ENCODE data around the gene ADGRG6. TPM values are rescaled to one million over a fixed set of nuclear protein-coding genes. Genes with fewer than 3 reads are reported as not detected.

ADGRG6 gene
- total and polyA plus RNA-seq, 10 of the 15 experiments (the other 5 are each of a cell fraction or from before 2014, with no cell fraction given) = 0.01 to 0.24 (median 0.13) TPM; not detected in 7

- TF ChIP-seq E2F4 (IDR thresholded peaks at IDR 0.05; ENCODE audit: low read depth, low read length) (no peak), SMAD1 (IDR thresholded peaks at IDR 0.05; ENCODE audit: low read depth, partially characterized antibody) (no peak)
Measured at GRCh38 chr6:142457638-142458406, 156.0 kb downstream of the ADGRG6 start (continued).

- ChIA-PET SMC1A (ENCODE audit: uncharacterized antibody, unreplicated experiment) (no interaction called here), RAD21 (ENCODE audit: unreplicated experiment) (no interaction called here), POLR2A (no interaction called here), CTCF (interaction anchor here (0.7 kb wide), 1 partner anchor 16 kb away, joined by 3 read pairs; no protein-coding TSS in a partner anchor)
- H3K27me3 ChIP-seq (replicated peaks in 1 of 2; ENCODE audit: control insufficient read depth in 2 of 2, insufficient read depth in 2 of 2, low read length in 1 of 2) = no peaks in the 10 kb centered on the region
- no peak for FAIRE-seq
- H3K36me3 ChIP-seq (ENCODE audit: control insufficient read depth in 2 of 2, insufficient read depth in 2 of 2, low read length in 1 of 2) = no peaks in the 10 kb centered on the region
- H3K9ac ChIP-seq (ENCODE audit: control insufficient read depth, insufficient read depth, low read length) = no peak overlapping the region
- intact Hi-C loops (cut with micrococcal nuclease; ENCODE audit: unreplicated experiment) (no loop called here), in situ Hi-C loops (cut with MboI) (no loop called here)
- H2AFZ ChIP-seq (ENCODE audit: control insufficient read depth, low read depth, low read length) = no peak overlapping the region
- no peak for ATAC-seq
- DNase-seq (ENCODE audit: low read depth, low spot score) = no peak
- no peaks in the 10 kb centered on the region for H4K20me1 ChIP-seq (ENCODE audit: control insufficient read depth, insufficient read depth)
- H3K4me2 ChIP-seq (ENCODE audit: control insufficient read depth, insufficient read depth) = no peak overlapping the region
- H3K27ac ChIP-seq (ENCODE audit: control insufficient read depth, insufficient read depth) = no peak overlapping the region
- no peaks in the 10 kb centered on the region for H3K4me1 ChIP-seq (ENCODE audit: control insufficient read depth, insufficient read depth, low read length)
- no TSS peak for BruUV-seq (replicated peaks)
- 16% methylated on average over 2 of the region's 2 CpGs for WGBS (ENCODE audit: insufficient coverage, insufficient replicate concordance, low lambda C conversion rate, missing lambda C conversion rate)
- H3K9me3 ChIP-seq (replicated peaks; ENCODE audit: control insufficient read depth, insufficient read depth, low read length) = no peaks in the 10 kb centered on the region
- H3K4me3 ChIP-seq = no peak overlapping the region
- H3K79me2 ChIP-seq (ENCODE audit: control insufficient read depth, insufficient read depth, low read length) = no peaks in the 10 kb centered on the region
- TF ChIP-seq KLF5 (IDR thresholded peaks at IDR 0.05; ENCODE audit: partially characterized antibody) = no peak
- TF ChIP-seq RAD51 (IDR thresholded peaks at IDR 0.05) = no peak
- no peak for TF ChIP-seq HSF1 (IDR thresholded peaks at IDR 0.05; ENCODE audit: low read depth, low read length)
- no peak for TF ChIP-seq MTA3 (IDR thresholded peaks at IDR 0.05; ENCODE audit: borderline replicate concordance, low read length)
- no peak for TF ChIP-seq CUX1 (IDR thresholded peaks at IDR 0.05; ENCODE audit: insufficient replicate concordance, low read depth, low read length)
- no peak for TF ChIP-seq RBBP5 (conservative IDR thresholded peaks at IDR 0.05)
- TF ChIP-seq RB1 (IDR thresholded peaks at IDR 0.05; ENCODE audit: borderline replicate concordance) = no peak
- no peak for TF ChIP-seq SMAD5 (IDR thresholded peaks at IDR 0.05; ENCODE audit: low read depth)
- TF ChIP-seq CBFB (IDR thresholded peaks at IDR 0.05; ENCODE audit: low read depth) = no peak
- no peak for TF ChIP-seq ASH2L (IDR thresholded peaks at IDR 0.05; ENCODE audit: borderline replicate concordance, low read depth)
- no peak for TF ChIP-seq RELB (IDR thresholded peaks at IDR 0.05; ENCODE audit: low read depth)
Measured at GRCh38 chr6:142458836-142459235, 157.0 kb downstream of the ADGRG6 start.
